BE2C (cell line): ENCODE data around the gene KNSTRN.
A peak's percentile ranks its signal among the peaks of the same experiment; 100 is the strongest.

Experiments used
- DNase-seq: peaks from one replicate; pipeline ENCODE4 v3.0.0-alpha.2; 2020
- H3K27me3 ChIP-seq: fragments of 250-450 bp; sonication (Bioruptor Pico); 2 replicates; pipeline ENCODE4 v1.5.1; 2020; ENCODE audit warnings: mild to moderate bottlenecking
- H3K36me3 ChIP-seq: fragments of 250-450 bp; sonication (Bioruptor Pico); 2 replicates; pipeline ENCODE4 v1.5.1; 2020; ENCODE audit warnings: mild to moderate bottlenecking
- H3K4me1 ChIP-seq: fragments of 250-450 bp; sonication (Bioruptor Pico); 2 replicates; pipeline ENCODE4 v1.5.1; 2020
- H3K4me3 ChIP-seq: 2 replicates; pipeline ENCODE4 v1.5.1; 2011; ENCODE audit warnings: low read depth, low read length
- H3K9me3 ChIP-seq: fragments of 250-450 bp; sonication (Bioruptor Pico); 2 replicates; pipeline ENCODE4 v1.5.1; 2020
- CTCF ChIP-seq: IDR thresholded peaks from 2 replicates; pipeline ENCODE4 v1.5.1; 2012; ENCODE audit warnings: mild to moderate bottlenecking, low read depth, low read length

The KNSTRN gene

GRCh38 chr15:40367686-40368611 lies 14.6 kb upstream of the KNSTRN start:
- no peaks in the 10 kb centered on the region; the same call in 1 of the 2 replicates for H3K9me3 ChIP-seq
- peak; percentile 77 for TF ChIP-seq CTCF
- peak; percentile 92 for DNase-seq
- peak overlapping the region; percentile 35 for H3K4me3 ChIP-seq
- H3K36me3 ChIP-seq, result no peaks in the 10 kb centered on the region
- H3K4me1 ChIP-seq, result peaks cover 11% of the 10 kb centered on the region
- no peaks in the 10 kb centered on the region for H3K27me3 ChIP-seq

- H3K4me1 ChIP-seq, result peaks cover 11% of the 10 kb centered on the region
- H3K36me3 ChIP-seq, result no peaks in the 10 kb centered on the region
- no peak for DNase-seq
- TF ChIP-seq CTCF, result no peak
- no peak overlapping the region for H3K4me3 ChIP-seq
- H3K27me3 ChIP-seq, result no peaks in the 10 kb centered on the region
- H3K9me3 ChIP-seq, result no peaks in the 10 kb centered on the region; the same call in 1 of the 2 replicates
Observed at GRCh38 chr15:40368719-40369473, 13.6 kb upstream of the KNSTRN start.

GRCh38 chr15:40369474-40369869 lies 13.0 kb upstream of the KNSTRN start:
- Histone ChIP-seq H3K27me3 (no peaks in the 10 kb centered on the region), H3K9me3 (no peaks in the 10 kb centered on the region; the same call in 1 of the 2 replicates), H3K4me1 (peaks cover 11% of the 10 kb centered on the region), H3K4me3 (no peak overlapping the region), H3K36me3 (no peaks in the 10 kb centered on the region)
- no peak for TF ChIP-seq CTCF
- no peak for DNase-seq

- peaks cover 11% of the 10 kb centered on the region for H3K4me1 ChIP-seq
- DNase-seq, result no peak
Observed at GRCh38 chr15:40369971-40370370, 12.6 kb upstream of the KNSTRN start.

GRCh38 chr15:40372981-40373380 lies 9.5 kb upstream of the KNSTRN start:
- no peak overlapping the region for H3K4me3 ChIP-seq
- no peaks in the 10 kb centered on the region for H3K36me3 ChIP-seq
- no peak for DNase-seq
- no peak for TF ChIP-seq CTCF
- no peaks in the 10 kb centered on the region for H3K27me3 ChIP-seq
- no peaks in the 10 kb centered on the region; the same call in 1 of the 2 replicates for H3K9me3 ChIP-seq
- H3K4me1 ChIP-seq, result no peaks in the 10 kb centered on the region; the same call in 1 of the 2 replicates

More at GRCh38 chr15:40369971-40370370, 12.6 kb upstream of the KNSTRN start:
- no peaks in the 10 kb centered on the region for H3K27me3 ChIP-seq
- TF ChIP-seq CTCF, result no peak
- no peaks in the 10 kb centered on the region; the same call in 1 of the 2 replicates for H3K9me3 ChIP-seq
- H3K4me3 ChIP-seq, result no peak overlapping the region
- H3K36me3 ChIP-seq, result no peaks in the 10 kb centered on the region
